ENCODE data around the gene DGKB.
"Not testable (repeated sequence)": the region's sequence is repeated elsewhere in the genome, so short reads cannot be mapped to it uniquely, and the experiment has no call there.

Gene DGKB

GRCh38 chr7:14289957-14290356 is 612.6 kb downstream of the DGKB start:
- DNase-seq (ENCODE audit: low spot score) = no peak

- no peak for DNase-seq (ENCODE audit: low spot score)
These were observed 613.9 kb downstream of the DGKB start for GRCh38 chr7:14288701-14289100.

- no peak for DNase-seq (ENCODE audit: low spot score)
These were observed 615.2 kb downstream of the DGKB start for GRCh38 chr7:14287398-14287797.

- DNase-seq (ENCODE audit: low spot score) = no peak
These were observed 616.5 kb downstream of the DGKB start for GRCh38 chr7:14286036-14286435.

- DNase-seq (ENCODE audit: low spot score) = not testable (repeated sequence)
These were observed 623.3 kb downstream of the DGKB start for GRCh38 chr7:14279065-14279871.

- no peak for DNase-seq (ENCODE audit: low spot score)
These were observed 627.2 kb downstream of the DGKB start for GRCh38 chr7:14275356-14275755.

GRCh38 chr7:14271441-14271840 is 631.1 kb downstream of the DGKB start:
- DNase-seq (ENCODE audit: low spot score) = no peak

GRCh38 chr7:14270099-14270498 is 632.5 kb downstream of the DGKB start:
- no peak for DNase-seq (ENCODE audit: low spot score)

GRCh38 chr7:14260011-14260410 is 642.5 kb downstream of the DGKB start:
- no peak for DNase-seq (ENCODE audit: low spot score)

- no peak for DNase-seq (ENCODE audit: low spot score)
These were observed 643.7 kb downstream of the DGKB start for GRCh38 chr7:14258861-14259260.

- DNase-seq (ENCODE audit: low spot score) = no peak
These were observed 644.1 kb downstream of the DGKB start for GRCh38 chr7:14258441-14258840.

- no peak for DNase-seq (ENCODE audit: low spot score)
These were observed 650.1 kb downstream of the DGKB start for GRCh38 chr7:14252458-14252857.

- DNase-seq (ENCODE audit: low spot score) = no peak
These were observed 660.4 kb downstream of the DGKB start for GRCh38 chr7:14242175-14242574.

GRCh38 chr7:14236834-14237233 is 665.7 kb downstream of the DGKB start:
- no peak for DNase-seq (ENCODE audit: low spot score)

- no peak for DNase-seq (ENCODE audit: low spot score)
These were observed 667.5 kb downstream of the DGKB start for GRCh38 chr7:14235056-14235455.

- no peak for DNase-seq (ENCODE audit: low spot score)
These were observed 668.6 kb downstream of the DGKB start for GRCh38 chr7:14233868-14234369.

- DNase-seq (ENCODE audit: low spot score) = no peak
These were observed 669.3 kb downstream of the DGKB start for GRCh38 chr7:14233076-14233867.

- no peak for DNase-seq (ENCODE audit: low spot score)
These were observed 673.5 kb downstream of the DGKB start for GRCh38 chr7:14229047-14229446.

- no peak for DNase-seq (ENCODE audit: low spot score)
These were observed 674.2 kb downstream of the DGKB start for GRCh38 chr7:14228341-14228740.

GRCh38 chr7:14226126-14226525 is 676.4 kb downstream of the DGKB start:
- no peak for DNase-seq (ENCODE audit: low spot score)

- no peak for DNase-seq (ENCODE audit: low spot score)
These were observed 683.4 kb downstream of the DGKB start for GRCh38 chr7:14219125-14219524.

- DNase-seq (ENCODE audit: low spot score) = no peak
These were observed 684.2 kb downstream of the DGKB start for GRCh38 chr7:14218338-14218737.

GRCh38 chr7:14209896-14210484 is 692.6 kb downstream of the DGKB start:
- no peak for DNase-seq (ENCODE audit: low spot score)

All from globus pallidus (tissue), 1 donor.